ENCODE measurements around the gene ZNF598.

The ZNF598 gene

DNA sequence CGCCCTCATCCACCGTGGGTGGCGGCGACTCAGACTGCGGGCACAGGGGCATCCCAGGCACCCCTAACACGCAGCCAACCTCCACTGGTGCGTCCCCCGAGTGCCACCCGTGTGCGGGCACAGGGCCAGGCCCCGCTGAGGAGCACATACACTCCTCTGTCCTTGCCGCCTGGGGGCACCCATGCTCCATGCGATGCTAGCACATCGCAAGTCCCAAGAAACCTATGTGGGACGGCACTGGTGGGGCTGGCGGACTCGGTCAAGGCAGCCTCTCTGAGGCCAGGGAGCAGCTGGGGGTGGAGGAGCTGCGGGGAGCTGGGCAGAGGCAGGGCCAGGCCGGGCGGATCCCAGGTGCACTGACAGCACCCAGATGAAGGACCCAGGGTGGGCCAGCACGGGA, 4.0 kb downstream of the ZNF598 start:
- DNase-seq, result no peak

GRCh38 chr16:2004795-2005517, 4.7 kb downstream of the ZNF598 start:
- DNase-seq, result peak; percentile 9

- peak; percentile 89 for DNase-seq
These were observed 5.6 kb downstream of the ZNF598 start for GRCh38 chr16:2003827-2004641.

DNA sequence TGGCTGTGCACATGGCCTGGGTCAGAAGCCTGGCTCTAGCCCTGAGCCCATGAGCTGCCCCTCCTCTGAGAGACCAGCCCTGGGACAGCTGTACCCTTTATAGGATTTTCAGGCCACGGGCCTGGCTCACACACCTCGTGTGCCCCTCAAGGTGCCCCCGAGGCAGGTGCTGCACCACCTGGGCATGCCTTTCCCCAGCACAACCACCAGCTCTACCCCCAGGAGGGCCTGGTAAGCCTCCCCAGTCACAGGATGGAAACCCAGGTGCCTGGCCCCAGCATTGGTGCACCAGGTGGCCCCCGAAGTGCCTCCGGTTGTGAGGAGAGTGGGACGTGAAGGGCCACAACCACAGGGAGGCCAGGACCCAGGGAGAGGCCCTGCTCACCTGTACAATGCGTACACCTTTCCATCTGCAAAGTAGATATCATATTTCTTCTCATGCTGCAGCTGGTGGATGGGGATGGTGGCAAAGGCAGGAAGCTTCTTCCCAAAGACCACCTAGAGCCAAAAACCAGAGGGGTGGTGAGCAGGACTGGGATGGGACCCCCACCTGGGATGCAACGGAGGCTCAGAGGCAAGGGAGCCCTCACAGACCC, 6.3 kb downstream of the ZNF598 start:
- no peak for DNase-seq

DNA sequence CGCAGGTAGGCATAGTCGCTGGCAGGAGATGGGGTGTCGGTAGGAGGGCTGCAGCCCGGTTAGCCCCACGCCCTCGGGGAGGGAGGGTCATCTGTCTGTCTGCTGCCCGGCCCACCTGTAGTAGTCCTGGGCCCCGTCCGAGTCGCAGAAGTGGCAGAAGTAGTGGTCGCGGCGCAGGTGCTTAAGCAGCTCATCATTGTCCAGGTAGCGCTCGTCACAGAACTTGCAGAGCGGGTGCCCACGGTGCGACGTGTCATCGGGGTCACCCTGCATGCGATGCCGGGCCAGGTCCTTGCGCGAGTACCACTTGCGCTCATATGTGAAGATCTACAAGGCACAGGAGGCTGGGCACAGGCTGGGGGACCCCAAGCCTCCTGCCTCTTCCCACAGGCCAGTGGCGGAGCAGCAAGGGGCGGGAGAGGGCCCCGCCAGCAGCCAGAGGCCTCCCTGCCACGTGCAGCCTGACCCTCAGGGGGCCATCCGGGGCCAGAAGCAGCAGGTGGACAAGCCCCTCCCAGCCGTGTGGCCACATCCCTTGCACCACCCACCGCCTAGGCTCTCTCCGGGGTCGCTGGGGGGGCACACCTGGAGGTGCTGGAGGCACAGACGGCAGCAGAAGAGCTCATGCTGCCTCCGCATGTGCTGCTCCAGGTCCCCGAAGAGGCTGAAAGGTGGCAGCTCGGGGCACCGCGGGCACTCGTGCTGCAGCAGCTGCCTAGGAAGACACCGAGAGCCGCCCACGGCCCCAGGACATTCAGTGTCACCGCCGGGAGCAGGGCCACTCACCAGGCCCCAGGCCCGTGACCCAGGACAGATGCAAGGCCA, 7.0 kb downstream of the ZNF598 start:
- DNase-seq, result no peak

- DNase-seq, result no peak
These were observed 7.9 kb downstream of the ZNF598 start for GRCh38 chr16:2001456-2002355.

DNA sequence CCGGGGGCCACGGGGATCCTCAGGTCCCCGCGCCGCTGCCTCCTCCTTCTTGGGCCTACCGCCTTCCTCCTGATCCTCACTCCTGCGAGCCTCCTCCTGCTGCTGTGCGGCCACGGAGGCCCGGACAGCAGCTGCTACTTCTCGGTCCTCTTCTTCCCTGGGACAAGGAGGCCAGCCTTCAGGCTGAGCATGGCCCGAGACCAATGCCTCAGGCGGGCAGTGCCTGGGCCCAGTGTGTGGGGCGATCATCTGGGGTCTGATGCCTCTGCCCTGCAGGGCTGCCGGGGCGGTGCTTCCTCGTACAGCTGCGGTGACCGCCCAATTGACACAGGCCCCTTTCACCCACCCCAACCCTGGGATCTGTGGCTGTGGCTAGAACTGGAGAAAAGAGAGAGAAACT, 8.6 kb downstream of the ZNF598 start:
- no peak for DNase-seq

DNA sequence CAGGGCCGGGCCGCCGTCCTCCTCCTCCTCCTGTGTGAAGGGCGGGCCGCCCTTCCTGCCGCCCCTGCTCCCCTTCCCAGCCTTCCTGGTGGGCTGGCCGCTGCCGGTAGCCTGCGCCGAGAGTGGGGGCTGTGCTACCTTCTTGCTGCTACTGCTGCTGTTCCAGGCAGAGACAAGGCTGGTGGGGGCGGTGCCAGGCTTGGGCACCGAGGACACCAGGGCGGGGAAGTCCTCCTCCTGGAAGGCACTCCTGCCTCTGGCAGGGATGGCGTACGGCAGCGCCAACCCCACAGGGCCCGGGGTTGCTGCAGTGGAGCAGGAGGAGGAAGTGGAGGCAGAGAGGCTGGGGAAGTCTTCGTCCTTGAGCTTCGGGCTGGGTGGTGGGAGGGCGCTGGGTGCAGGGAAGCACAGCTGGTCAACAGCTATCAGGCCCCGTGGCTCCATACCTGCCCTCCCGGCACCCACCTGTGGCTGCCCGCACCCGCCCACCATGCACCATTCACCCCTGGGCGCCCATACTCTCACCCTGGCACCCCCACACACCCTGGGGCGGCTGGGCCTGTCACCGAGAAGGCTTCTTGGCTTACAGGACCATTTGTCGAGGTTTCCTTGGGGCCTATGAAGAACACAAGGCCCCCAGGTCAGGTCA, 9.6 kb downstream of the ZNF598 start:
- DNase-seq, result no peak

- no peak for DNase-seq
These were observed 10.5 kb downstream of the ZNF598 start for GRCh38 chr16:1998852-1999801.

DNA sequence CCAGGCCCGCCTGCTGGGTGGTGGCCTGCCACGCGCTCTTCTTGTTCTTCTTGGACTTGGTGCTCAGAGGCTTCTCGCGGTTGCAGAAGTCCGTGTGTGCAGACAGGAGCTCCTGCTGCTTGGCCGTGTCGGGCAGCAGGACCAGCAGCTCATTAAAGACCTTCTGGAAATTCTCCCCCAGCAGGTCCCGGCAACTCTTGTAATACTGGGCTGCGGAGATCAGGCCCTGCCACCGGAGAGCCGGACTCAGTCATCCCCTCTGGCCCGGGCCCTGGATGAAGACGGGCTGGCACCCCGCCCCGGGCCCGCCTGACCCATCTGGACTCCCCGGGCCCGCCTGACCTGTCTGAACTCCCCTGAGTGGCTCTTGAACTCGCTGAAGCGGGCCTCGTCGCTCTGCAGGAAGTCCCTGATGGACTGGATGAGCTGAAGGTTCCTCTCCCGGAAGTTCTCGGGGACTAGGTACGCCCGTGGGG, 11.2 kb downstream of the ZNF598 start:
- no peak for DNase-seq

- no peak for DNase-seq
These were observed 11.9 kb downstream of the ZNF598 start for GRCh38 chr16:1997494-1998359.

DNA sequence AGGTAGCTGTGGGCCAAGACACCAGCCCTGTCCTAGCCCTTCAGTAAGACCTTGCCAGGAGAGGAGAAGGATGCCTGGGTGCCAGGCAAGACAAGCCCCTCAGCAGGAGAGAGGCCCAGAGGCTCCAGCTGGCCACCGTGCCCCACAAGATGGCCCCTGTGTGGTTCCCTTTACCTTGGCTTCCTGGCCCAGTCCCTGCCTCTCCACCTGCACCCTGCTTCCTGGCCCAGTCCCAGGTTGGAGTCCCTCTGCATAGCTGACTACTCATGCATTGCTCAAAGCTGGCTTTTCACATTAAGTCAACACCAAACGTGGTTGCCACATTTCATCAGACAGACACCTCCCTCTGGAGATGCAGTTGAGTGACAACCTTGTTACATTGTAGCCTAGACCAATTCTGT, 15.9 kb downstream of the ZNF598 start:
- DNase-seq, result no peak

- DNase-seq, result no peak
These were observed 16.8 kb downstream of the ZNF598 start for GRCh38 chr16:1992704-1993317.

- no peak for DNase-seq
These were observed 17.5 kb downstream of the ZNF598 start for GRCh38 chr16:1991948-1992703.

- no peak for DNase-seq
These were observed 18.1 kb downstream of the ZNF598 start for GRCh38 chr16:1991588-1991947.

DNA sequence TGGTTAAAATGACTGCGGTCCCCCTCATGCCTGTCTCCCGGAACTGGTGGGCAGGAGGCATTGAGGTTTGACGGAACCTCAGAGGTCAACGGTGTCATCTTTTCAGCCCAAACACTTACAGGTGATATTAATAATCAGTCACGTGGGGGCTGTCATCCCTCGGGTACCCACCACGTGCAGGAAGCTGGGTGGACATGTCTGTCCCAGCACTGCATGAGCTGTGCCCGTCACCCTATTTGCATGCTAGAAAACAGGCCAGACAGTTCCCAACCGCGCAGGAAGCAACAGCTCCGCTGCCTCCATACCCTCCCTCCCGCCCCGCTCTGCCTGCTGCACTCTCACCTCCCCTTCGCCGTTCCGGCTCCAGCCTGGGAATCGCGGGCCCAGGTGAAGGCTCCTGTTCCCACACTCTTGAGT, 18.5 kb downstream of the ZNF598 start:
- DNase-seq, result no peak

DNA sequence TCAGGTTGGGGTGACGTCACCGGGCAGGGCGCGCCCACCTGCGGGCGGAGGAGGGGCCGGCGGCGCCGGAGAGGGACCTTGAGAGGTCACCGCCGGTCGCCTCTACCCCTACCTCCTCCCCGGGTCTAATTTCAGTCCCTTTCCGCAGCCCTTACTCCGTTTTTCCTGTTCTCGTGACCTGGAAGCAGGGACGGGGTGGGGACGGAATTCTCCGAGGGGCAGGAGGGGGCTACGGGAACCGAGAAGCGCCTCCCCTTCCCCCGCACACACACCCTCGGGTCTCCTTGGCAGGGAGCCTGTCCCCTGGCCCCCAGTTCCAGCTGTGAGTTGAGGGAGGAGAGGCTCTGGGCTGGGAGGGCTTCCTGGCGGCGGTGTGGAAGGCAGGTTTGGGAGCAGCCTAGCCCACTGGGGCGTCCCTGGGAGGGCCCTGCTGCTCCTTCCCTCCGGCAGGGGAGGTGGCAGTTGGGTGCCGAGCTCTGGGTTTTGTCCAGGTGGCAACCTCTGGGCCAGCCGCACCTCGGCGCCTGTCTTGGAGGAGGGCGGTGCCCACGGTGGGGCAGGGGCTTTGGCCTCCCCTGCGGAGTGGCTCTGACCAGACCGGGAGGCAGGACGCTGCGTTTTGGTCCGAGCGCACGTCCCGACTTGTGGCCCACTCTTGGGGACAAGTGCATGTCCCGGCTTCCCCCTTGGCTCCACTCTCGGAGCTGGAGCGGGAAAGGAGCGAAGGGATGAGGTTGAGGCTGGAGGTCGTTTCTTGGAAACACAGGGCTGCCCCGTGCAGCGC, 19.1 kb downstream of the ZNF598 start:
- no peak for DNase-seq
